D721Med (cell line): ENCODE data around the gene FGF9.

Source experiments
- DNase-seq: peaks from one replicate; pipeline ENCODE4 v3.0.0; 2011; ENCODE audit warnings: low spot score; ENCODE audit not compliant: insufficient read length
- FAIRE-seq: peaks from 2 replicates; lab custom pipeline; 2011; peaks lifted over from hg19 to GRCh38; lab: Jason Lieb, UNC
- TF ChIP-seq, protein P1 (sequence below): IDR thresholded peaks from 2 replicates; pipeline ENCODE4 v1.5.1; 2012; ENCODE audit warnings: mild to moderate bottlenecking, control low read depth; ENCODE audit not compliant: insufficient read depth; ENCODE audit errors: missing control alignments

FGF9 gene

DNA sequence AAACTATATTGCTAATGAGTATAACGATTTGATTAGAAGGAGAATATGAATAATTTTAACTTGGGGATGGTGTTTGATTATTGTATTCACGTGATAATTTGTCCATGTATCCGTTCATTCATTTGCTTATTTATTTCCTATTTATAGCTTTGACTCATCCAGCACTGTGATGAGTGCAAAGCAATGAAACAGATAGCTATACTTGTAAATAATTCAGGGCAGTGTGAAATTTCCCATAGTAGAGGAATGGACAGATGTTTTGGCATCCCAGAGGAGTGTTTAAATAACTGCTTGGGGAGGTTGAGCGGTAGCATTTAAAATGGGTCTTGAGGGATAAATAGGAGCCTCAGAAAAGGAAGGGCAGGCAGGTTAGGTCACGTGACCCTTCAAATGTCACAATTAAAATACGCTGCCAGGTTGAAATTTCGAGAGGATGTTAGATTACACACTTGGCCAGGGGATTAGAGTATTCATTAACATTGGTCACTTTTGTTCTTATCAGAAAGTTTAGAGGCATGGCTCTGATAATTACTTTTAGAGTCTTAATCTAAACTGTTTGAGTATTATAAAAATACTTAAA, 14.7 kb downstream of the FGF9 start:
- TF ChIP-seq, protein P1, sequence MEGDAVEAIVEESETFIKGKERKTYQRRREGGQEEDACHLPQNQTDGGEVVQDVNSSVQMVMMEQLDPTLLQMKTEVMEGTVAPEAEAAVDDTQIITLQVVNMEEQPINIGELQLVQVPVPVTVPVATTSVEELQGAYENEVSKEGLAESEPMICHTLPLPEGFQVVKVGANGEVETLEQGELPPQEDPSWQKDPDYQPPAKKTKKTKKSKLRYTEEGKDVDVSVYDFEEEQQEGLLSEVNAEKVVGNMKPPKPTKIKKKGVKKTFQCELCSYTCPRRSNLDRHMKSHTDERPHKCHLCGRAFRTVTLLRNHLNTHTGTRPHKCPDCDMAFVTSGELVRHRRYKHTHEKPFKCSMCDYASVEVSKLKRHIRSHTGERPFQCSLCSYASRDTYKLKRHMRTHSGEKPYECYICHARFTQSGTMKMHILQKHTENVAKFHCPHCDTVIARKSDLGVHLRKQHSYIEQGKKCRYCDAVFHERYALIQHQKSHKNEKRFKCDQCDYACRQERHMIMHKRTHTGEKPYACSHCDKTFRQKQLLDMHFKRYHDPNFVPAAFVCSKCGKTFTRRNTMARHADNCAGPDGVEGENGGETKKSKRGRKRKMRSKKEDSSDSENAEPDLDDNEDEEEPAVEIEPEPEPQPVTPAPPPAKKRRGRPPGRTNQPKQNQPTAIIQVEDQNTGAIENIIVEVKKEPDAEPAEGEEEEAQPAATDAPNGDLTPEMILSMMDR = no peak
- no peak for FAIRE-seq
- no peak for DNase-seq

DNA sequence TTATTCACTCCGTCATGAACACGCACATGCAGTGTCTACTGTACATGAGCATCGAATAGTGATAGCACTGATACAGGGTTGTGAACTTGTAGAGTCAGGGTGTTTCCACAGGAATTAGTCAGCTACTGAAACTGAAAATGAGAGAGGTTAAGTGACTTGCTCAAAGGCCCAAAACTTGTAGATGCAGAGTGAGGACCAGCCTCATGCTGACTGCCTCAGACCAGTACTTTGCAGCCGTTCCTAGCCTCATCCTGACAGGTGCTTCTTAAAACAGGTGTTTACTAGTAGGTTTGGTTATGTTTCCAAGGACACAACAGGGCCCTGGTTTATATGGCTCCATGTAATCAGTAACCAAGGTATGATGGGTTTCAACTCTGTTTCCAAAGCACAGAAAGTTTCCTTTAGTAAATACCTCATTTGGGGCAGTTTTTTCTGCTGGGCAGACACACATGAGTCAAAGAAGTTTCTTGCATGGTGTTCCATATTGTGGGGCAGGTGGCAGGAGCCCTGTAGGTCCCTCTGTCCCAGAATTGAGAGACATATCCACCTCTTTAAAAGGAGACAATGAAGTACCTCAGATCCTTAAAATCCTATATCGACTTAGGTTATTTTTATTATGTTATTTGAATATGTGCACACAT, 16.0 kb downstream of the FGF9 start:
- TF ChIP-seq, protein P1 = no peak
- FAIRE-seq = no peak
- DNase-seq = no peak

DNA sequence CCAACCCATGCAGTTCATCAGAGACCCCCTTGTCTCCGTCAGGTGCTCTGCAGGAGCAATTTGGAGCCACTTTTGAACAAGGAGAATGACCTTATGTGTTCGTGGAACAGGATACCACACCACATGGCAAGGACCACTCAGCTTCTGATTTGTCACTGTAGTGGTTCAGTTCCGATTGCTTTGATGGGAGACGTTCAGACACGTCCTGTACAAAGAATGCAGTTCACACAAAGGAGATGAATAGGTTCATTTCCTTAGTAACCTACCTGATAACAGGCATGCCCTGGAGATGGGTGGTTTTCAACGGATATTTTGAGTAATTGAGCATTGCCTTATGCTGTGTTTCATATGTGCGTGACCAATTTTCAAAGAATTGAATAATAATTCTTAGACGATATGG, 17.2 kb downstream of the FGF9 start:
- TF ChIP-seq, protein P1 = no peak
- DNase-seq (no peak), FAIRE-seq (no peak)

DNA sequence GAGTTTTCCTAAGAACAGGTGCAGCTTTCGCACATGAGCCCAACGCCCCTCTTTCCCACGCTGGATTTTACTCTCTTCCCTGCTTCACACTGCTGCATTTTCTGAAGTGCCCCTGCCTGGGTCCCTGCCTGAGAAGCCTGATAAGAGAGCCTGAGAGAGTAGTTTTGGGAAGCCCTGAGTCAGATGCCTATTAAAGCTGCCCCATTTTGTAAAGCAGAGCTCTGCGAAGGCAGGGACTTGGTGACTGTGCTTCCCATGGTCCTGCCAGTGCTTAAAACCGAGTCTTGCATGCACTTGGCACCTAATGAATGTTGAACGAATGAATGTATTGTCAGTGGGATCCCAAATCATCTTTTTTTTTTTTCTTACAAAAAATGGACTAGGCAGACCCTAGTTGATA, 18.2 kb downstream of the FGF9 start:
- no peak for DNase-seq
- TF ChIP-seq, protein P1 = no peak
- no peak for FAIRE-seq

DNA sequence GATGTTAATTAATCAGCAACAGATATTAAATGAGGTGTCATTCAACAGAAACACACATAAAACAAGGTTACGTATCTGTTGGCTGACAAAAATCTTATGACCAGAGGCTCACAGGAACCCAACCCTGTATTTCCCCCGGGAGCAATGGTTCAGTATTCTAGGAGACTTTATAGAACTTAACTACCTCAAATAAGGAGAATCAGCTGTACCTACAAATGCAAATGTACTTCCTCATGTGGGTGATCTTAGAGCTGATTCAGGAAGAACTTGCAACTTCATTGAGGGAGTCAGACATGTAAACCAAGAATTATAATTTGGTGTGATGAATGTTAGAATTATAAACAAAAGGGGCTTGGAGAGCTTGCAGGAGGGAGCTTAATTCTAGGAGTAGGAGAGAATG, 20.1 kb downstream of the FGF9 start:
- TF ChIP-seq, protein P1 = no peak
- FAIRE-seq = no peak
- DNase-seq = no peak

DNA sequence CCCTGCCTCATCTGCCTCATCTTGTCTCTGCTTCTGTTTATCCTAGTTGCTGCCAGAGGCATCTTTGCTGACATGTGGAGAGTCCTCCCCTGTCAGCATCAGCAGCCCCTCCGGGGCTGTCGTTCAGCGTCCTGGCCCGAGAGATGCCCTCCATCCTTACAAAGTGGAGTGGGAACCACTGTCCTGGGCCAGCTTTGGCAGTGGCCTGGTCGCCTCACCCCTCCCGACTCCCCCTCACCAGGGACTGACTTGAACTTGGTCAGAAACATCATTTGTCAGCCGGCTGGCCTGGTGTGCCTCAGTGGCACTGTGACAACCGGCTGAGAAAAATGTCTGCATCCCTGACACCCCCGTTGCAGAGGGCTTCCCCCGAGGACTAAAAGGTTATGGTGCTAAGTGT, 20.6 kb downstream of the FGF9 start:
- TF ChIP-seq, protein P1 = no peak
- no peak for FAIRE-seq
- no peak for DNase-seq

DNA sequence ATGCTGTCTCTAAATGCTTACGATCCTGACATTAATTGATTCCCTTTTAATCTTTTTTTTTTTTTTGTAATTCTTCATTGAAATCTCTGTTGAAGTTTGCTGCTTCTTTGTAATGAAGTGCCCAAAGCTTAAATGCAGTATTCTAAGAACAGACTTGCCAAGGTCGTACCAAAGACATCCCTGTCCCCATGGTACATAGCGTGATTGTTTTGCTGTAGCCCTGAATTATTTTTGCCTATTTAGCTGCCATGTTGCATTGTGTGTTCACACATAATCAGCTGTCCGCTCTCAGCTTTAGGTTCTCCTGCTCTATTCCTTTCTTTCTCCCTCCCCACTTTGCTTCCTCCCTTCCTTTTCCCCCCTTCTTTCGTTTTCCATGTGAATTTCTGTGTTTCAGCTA, 21.1 kb downstream of the FGF9 start:
- no peak for DNase-seq
- TF ChIP-seq, protein P1 = no peak
- FAIRE-seq = no peak
